GM12875 (cell line): ENCODE measurements around the gene MBD3.

Source experiments
- H3K4me3 ChIP-seq: one replicate; pipeline ENCODE4 v1.5.1; 2011; ENCODE audit warnings: low read depth, low read length, control low read depth
- CTCF ChIP-seq: IDR thresholded peaks from 2 replicates; pipeline ENCODE4 v1.5.1; 2011; ENCODE audit warnings: low read depth, mild to moderate bottlenecking, control low read depth, inconsistent platforms, low read length, moderate library complexity, borderline replicate concordance; ENCODE audit not compliant: insufficient read depth

Gene MBD3

GRCh38 chr19:1632462-1633268, 40.0 kb upstream of the MBD3 start:
- TF ChIP-seq CTCF, result no peak

GRCh38 chr19:1631557-1632100, 39.0 kb upstream of the MBD3 start:
- no peak overlapping the region for H3K4me3 ChIP-seq
- TF ChIP-seq CTCF, result no peak

More at GRCh38 chr19:1632462-1633268, 40.0 kb upstream of the MBD3 start:
- H3K4me3 ChIP-seq, result no peak overlapping the region

- H3K4me3 ChIP-seq, result no peak overlapping the region
- no peak for TF ChIP-seq CTCF
Observed at GRCh38 chr19:1630811-1631210, 38.1 kb upstream of the MBD3 start.

- TF ChIP-seq CTCF, result no peak
- H3K4me3 ChIP-seq, result no peak overlapping the region
Observed at GRCh38 chr19:1630012-1630411, 37.3 kb upstream of the MBD3 start.

- H3K4me3 ChIP-seq, result no peak overlapping the region
- no peak for TF ChIP-seq CTCF
Observed at GRCh38 chr19:1629256-1629808, 36.7 kb upstream of the MBD3 start.

GRCh38 chr19:1627194-1627593, 34.5 kb upstream of the MBD3 start:
- no peak for TF ChIP-seq CTCF
- H3K4me3 ChIP-seq, result no peak overlapping the region
